ENCODE results near the gene GPR148. TPM values are rescaled to one million over a fixed set of nuclear protein-coding genes. Genes with fewer than 3 reads are reported as not detected.

The GPR148 gene
- total RNA-seq, 2 experiments from 2014 or later = not detected

Other genes starting within 250 kb of the GPR148 start
- not detected for gene POTEI, start 219.7 kb upstream of the GPR148 start, total RNA-seq
- gene CFC1B, start 207.8 kb upstream of the GPR148 start, total RNA-seq = not detected
- not detected for gene CFC1, start 129.5 kb upstream of the GPR148 start, total RNA-seq
- not detected for gene POTEJ, start 117.6 kb upstream of the GPR148 start, total RNA-seq
- gene AMER3, start 26.5 kb downstream of the GPR148 start, total RNA-seq = not detected
- gene ARHGEF4, start 107.8 kb downstream of the GPR148 start, total RNA-seq = 1 to 10 TPM; 2.8 to 3.3 TPM